PC-3 (cell line): Measurements from ENCODE around the gene TADA2A.

Experiments
- EZH2 ChIP-seq: fragments of 300-600 bp; sonication (generic); IDR thresholded peaks from one replicate; pipeline ENCODE4 v1.6.1; 2017; ENCODE audit warnings: antibody characterized with exemption, mild to moderate bottlenecking, low read length; ENCODE audit not compliant: unreplicated experiment
- EZH2phosphoT487 ChIP-seq: fragments of 300-600 bp; sonication (generic); IDR thresholded peaks from 2 replicates; pipeline ENCODE4 v1.6.1; 2018; ENCODE audit warnings: mild to moderate bottlenecking, antibody characterized with exemption, low read length, borderline replicate concordance
- TF ChIP-seq, protein P1 (sequence below): fragments of 300-600 bp; sonication (generic); conservative IDR thresholded peaks from 2 replicates; pipeline ENCODE4 v1.5.1; 2017; ENCODE audit warnings: antibody characterized with exemption, low read depth, mild to moderate bottlenecking, low read length

DNA sequence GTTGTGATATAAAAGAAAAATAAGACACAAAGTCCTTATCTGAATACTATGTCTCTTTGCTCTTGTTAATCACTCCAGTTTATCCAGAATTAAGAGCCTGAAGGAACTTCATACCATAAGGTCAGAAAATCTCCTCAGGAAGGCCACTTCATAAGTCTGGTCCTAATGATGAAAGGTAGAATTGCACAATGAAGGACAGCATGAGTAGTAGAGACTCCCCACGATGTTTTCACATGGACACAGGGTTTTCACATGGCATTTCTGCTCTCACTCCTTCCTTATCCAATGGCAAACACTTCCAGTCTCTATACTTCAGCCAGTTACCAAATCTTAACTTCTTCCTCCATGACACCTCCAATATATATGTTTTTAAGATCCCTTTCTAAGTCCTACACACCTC, 41.1 kb upstream of the TADA2A start:
- TF ChIP-seq, protein P1, sequence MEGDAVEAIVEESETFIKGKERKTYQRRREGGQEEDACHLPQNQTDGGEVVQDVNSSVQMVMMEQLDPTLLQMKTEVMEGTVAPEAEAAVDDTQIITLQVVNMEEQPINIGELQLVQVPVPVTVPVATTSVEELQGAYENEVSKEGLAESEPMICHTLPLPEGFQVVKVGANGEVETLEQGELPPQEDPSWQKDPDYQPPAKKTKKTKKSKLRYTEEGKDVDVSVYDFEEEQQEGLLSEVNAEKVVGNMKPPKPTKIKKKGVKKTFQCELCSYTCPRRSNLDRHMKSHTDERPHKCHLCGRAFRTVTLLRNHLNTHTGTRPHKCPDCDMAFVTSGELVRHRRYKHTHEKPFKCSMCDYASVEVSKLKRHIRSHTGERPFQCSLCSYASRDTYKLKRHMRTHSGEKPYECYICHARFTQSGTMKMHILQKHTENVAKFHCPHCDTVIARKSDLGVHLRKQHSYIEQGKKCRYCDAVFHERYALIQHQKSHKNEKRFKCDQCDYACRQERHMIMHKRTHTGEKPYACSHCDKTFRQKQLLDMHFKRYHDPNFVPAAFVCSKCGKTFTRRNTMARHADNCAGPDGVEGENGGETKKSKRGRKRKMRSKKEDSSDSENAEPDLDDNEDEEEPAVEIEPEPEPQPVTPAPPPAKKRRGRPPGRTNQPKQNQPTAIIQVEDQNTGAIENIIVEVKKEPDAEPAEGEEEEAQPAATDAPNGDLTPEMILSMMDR, result no peak
- no peak for TF ChIP-seq EZH2
- no peak for TF ChIP-seq EZH2phosphoT487
